ENCODE results near the gene FN3KRP. TPM values are rescaled to one million over a fixed set of nuclear protein-coding genes. Genes with fewer than 3 reads are reported as not detected.

FN3KRP gene
- total RNA-seq, 1 experiment from 2014 or later = 16.4 TPM

DNA sequence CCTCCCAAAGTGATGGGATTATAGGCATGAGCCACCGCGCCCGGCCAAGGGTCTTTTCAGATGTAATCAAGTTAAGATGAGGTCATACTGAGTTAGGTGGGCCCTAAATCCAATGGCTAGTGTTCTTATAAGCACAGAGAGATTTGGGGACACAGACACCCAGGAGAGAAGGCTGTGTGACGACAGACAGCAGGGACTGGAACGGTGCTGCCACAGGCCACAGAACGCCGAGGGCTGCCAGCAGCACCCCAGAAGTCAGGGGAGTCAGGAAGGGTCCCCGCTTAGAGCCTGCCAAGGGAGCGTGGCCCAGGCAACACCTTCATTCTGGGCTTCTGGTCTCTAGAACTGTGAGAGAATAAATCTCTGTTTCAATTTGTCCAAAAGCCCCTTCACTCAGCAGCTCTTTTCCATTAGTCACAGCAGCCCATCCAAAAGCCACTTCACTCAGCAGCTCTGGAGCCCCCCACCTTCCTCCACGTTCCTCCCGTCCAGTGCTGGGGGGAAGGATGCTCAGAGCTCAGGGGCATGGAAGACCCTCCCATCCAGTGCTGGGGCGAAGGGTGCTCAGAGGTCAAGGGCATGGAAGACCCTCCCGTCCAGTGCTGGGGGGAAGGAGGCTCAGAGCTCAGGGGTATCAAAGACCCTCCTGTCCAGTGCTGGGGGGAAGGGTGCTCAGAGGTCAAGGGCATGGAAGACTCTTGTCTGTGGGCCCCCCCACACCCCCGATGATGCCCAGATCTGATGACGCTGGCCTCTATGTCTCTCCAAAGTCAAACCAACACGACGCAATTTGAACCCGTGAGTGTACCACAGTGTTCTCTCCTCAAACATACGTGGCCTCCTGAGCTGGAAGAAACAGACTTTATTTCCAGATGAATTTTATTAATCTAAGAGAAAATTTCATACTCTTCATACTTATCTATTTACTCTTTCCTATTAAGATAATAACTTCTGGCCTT lies 29.9 kb upstream of the FN3KRP start:
- no peak for DNase-seq (ENCODE audit: extremely low read depth, low read depth)

DNA sequence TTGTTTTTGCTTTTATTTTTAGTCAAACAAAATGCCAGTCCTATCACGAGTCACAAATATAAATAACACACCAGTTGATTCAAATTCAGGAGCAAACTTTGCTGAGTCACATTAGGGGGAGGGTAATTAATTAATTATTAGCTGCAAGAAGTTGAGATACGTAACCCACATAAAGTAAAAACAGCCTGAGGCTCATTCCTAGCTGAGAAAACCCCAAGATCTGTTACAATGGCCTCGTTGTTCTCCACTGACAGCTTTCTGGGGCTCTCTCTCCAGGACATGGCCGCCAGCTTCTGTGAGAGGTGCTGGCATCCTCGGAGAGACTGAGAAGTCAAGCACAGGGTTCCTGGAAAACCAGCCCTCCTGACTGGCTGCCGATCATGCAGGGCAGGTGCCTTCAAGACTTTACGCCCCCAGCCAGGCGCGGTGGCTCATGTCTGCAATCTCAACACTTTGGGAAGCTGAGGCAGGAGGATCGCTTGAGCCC lies 29.1 kb upstream of the FN3KRP start:
- no peak for DNase-seq (ENCODE audit: extremely low read depth, low read depth)

DNA sequence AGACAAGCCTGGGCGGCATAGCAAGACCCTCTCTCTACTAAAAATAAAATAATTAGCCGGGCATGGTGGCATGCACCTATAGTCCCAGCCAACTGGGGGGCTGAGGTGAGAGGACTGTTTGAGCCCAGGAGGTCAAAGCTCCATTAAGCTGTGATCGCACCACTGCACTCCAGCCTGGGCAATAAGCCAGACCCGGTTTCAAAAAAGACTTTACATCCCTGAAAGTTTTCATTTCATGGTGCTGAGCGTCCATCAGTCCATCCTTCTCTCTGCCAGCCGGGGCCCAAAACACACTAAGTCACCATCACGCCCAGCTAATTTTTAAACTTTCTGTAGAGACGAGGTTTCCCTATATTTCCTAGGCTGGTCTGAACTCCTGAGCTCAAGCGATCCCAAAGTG lies 28.6 kb upstream of the FN3KRP start:
- no peak for DNase-seq (ENCODE audit: extremely low read depth, low read depth)

DNA sequence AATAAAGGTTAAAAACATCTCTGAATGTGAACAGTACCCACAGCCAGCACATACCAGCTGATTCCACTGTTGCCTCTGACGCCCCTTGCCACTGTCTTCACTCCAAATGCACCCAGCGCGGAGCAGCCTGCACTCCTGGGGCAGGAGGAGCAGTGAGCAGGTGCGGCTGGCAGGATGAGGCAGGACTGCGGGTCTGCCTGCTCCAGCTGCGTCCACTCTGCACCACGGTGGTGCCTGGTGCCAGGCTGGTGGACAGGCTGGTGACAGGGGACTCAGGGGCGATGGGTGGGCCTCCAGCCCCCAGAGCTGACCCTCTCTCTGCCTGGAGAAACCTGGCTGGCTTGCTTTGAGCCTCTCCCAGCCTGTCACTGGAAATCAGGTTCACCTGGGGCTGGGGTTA lies 27.4 kb upstream of the FN3KRP start:
- no peak for DNase-seq (ENCODE audit: extremely low read depth, low read depth)

DNA sequence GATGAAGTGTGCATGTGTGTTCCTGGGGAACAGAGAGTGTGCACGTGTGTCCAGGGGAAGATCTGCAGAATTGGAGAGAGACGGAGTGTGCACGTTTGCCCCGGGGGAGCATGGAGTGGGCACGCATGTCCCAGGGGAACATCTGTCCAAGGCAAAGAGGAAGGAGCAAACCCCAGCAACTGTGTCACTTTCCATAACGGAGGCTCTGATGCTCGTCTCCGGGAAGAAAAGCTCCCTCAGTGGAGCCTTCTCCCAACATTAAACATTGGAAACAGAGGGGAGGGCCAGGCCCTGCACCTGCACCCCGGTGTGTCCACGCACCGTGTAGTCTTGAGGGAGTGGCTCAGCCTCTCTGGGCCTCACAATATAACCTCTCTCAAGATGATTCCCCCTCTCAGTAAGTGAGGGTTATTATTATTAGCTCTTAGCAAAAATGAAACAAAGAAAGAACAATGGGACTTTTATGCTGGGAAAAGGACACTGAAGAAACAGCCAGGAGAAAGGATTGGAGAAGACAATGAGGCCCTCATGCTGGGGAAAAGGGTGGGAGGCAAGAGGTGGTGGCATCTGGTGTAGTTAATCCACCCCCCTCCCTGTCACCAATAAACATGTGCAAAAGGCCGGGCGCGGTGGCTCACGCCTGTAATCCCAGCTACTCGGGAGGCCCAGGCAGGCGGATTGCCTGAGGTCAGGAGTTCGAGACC lies 25.6 kb upstream of the FN3KRP start:
- DNase-seq (ENCODE audit: extremely low read depth, low read depth) = no peak

DNA sequence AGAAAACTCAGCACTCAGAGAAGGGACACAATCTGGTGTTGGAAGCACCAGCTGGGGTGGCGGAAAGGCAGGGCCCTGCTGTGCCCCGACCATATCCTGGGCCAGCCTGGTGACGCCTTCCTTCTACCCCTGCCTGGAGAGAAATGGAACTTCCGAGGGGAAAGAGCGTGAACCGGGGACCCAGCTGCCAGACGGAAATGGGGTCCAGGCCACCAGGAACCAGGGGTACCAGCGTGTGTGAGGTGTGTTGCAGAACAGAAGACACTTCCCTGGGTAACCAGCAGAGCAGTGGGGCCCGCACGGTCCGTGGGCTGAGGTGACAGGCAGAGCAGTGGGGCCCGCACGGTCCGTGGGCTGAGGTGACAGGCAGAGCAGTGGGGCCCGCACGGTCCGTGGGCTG lies 24.8 kb upstream of the FN3KRP start:
- no peak for DNase-seq (ENCODE audit: extremely low read depth, low read depth)

DNA sequence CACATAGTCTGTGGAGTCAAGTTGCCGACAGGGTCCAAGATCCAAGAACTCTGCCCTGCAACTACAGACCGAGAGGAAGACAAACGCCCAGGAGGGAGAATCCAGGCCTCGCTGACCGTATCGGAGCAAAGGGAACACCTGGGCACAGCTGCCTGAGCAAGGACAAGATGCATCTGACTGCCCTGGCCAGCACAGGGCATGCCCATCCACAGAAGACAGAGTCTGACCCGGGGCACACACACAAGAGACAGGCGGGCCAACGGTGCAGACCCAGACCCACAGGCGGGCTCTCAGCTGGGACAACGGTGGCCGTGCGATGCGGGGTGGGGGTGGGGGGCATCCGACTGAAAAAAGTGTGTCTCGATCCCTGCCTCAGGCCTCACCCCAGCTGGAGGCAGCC lies 24.2 kb upstream of the FN3KRP start:
- DNase-seq (ENCODE audit: extremely low read depth, low read depth) = no peak

DNA sequence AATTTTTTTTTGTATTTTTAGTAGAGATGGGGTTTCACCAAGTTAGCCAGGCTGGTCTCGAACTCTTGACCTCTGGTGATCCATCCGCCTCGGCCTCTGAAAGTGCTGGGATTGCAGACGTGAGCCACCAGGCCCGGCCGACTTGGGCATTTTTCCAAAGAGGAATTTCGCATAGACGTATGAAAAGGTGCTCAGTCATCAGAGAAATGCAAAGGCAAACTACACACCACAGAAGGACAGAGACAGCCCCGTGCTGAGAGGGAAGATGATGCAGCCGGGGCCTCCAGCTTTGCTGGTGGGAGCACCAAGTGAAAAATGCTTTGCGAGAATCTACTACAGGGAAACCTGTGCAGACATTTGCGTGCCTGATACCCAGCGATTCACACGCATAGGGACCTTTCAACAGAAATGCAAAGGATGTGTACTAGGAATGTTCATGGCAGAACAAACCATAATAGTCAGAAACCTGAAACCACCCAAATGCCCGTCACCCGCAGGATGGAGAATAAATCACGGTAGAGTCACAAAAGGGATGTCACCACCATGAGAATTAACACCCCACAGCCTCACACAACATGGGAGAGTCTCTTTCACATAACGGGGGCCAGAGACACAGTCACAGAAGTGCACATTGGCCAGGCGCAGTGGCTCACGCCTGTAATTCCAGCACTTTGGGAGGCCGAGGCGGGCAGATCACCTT lies 23.2 kb upstream of the FN3KRP start:
- peak; percentile 92 for DNase-seq (ENCODE audit: extremely low read depth, low read depth)

DNA sequence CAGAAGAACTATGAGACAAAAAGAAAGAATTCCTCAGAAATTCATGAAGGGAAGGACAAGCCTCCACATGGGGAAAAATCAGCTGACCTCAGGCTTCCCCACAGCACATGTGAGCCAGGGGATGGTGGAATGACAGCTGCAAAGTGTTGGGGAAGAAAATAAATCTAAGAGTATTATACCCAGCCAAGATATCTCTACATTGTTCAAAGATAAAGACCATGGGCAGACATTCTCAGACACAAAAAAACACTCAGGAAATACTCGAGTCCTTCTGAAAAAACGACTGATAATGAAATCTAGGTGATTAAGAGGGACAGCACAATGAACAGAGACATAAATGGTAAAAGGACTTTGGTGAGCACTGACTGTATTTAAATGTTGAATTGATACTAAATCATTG lies 21.9 kb upstream of the FN3KRP start:
- DNase-seq (ENCODE audit: extremely low read depth, low read depth) = no peak

DNA sequence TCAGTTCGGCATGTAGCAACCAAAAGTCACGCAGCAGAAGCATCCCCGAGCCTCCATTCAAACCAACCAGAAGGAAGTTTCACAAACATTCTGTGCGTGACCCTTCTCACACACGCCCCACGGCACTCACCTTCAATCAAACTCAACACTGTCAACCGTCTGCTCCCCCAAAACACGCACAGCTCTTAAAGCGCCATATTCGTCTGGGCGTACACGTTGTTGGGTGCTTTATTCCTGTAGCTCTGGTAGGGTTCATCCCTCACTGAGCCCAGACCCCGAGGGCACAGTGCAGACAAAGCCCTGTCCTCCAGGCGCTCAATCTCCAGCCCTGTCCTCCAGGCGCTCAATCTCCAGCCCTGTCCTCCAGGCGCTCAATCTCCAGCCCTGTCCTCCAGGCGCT lies 20.2 kb upstream of the FN3KRP start:
- DNase-seq (ENCODE audit: extremely low read depth, low read depth) = no peak

DNA sequence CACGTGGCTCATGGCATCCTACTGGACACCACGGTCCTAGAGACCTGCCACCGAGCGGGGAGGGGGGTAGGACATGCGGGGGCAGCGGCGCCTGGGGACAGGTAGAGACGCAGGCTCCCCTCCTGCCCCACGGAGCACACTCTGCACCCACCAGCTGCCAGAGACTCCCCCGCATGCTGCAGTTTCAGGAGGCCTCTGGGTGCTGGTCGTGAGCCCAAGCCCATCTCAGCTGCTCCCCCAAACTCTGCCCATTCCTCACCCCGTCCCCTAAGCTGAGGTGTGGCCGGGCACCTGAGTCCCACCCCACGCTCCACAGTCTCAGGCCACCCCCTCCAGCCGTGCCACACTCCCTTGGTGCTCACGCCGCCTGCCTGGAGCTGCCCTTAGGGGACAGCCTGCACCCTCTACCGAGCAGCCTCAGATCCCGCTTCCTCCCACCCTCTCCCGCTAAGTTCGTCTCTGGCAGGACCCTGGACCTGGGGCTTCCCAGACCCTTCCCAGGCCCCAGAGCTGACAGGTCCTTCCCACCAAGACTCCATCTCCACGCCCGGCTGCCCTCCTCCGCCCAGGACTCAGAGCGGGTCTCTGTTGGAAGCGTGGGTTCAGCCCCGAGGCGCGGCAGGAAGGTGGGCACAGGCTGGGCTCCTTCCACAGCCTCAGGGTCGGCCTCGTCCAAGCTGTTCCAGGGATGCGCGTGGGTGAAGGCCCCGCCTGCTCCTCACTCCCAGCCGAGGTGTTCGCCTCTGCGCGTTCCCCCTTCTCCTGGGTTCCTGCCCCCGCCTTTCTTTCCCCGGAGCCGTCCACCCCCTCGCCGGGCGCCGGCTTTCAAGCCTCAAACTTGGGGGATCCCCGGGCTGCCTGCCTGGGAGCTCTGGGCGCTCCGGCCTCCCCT lies 19.3 kb upstream of the FN3KRP start:
- no peak for DNase-seq (ENCODE audit: extremely low read depth, low read depth)

DNA sequence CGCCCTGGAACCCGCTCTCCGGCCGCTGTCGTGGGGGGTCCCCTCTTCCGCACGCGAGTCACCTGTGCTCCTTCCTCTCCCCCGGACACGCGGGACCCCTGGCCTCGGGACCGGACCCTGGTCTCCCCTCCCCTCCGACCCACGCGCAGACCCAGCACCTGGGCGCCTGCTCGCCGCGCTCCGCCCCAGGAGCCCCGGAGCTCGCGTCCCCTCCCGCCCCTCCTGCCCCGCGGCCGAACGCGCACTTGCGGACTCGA lies 18.8 kb upstream of the FN3KRP start:
- DNase-seq (ENCODE audit: extremely low read depth, low read depth) = no peak

DNA sequence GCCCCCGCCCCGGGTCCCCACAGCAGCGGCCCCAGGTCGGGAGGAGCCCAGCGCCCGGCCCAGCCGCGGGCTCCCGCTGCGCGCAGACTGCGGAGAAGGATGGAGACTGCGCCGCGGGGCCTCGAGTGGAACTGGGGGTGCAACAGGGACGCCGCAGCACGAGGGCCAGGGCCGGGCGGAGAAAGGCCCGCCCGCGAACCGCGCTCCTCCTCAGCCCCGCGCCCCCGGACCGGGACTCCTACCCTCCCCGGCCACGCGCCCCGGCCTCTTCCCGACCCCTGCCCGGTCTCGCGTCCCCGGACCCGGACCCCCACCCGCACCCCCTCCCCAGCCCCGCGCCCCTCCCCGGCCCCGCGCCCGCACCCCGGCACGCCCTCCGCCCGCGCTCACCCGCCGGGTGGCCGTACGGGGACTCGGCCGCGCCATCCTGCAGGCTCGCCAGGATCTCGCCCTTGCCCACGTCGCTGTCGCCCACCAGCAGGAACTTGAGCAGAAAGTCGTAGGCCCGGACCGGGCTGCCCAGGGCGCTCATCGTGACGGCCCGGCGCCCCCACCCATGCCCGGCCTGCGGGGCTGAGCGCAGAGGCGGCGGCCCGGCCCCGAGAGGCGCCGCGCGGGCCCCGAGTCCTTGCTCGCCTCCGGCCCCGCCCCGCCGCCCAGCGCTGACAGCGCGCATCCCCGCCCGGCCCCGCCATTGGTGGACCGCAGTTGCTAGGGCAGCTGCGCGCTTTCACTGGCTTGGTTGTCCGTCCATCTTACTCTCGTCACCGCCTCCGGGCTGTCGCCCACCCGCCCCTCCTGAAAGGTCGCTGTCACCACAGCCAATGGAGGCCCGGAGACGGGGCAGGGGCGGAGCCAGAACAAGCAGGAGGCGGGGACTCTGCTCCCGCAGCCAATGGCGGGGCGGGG lies 18.2 kb upstream of the FN3KRP start, which contains the start of gene RAB40B:
TSS of gene RAB40B (minus strand) at position 634 of the 909 bp plus-strand sequence. CDS start at position 532, 102 bp downstream.
- DNase-seq (ENCODE audit: extremely low read depth, low read depth) = peak; percentile 97

DNA sequence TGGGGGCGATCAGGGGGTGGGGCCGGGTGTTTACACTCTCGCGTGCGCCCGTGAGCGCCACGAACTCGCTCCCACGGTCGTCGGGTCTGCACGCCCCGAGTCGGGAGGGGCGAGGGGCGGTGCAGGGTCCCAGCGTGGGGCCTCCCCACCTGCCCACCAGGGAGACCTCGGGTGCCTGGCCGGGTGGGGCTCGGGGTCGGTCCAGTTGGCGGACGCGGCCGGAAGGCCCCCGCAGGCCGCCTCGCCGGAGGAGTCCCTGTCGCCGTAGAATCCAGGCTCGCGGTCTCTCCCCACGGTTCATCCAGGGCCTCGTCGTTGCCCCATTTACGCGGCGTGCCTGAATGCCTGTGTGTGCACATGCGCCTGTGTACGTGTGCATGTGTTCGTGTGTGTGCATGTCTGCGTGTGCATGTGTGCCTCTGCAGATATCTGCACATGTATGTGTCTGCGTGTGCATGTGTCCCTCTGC lies 17.5 kb upstream of the FN3KRP start:
- DNase-seq (ENCODE audit: extremely low read depth, low read depth) = no peak

DNA sequence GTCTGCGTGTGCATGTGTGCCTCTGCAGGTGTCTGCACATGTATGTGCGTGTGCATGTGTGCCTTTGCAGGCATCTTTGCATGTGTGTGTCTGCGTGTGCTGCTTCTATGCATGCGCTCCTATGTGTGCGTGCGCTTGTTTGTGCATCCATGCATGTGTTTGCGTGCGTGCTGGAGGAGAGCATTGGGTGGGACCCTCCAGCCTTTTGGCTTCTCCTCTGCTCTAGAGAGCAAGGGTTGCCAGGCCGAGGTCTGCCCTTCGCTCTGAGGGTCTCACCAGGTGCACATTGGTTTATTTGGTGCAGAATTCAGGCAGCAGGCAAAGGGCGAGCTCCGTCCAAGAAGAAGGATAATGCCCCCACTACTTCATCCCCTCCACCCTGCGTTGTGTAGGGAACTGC lies 17.0 kb upstream of the FN3KRP start:
- DNase-seq (ENCODE audit: extremely low read depth, low read depth) = no peak

DNA sequence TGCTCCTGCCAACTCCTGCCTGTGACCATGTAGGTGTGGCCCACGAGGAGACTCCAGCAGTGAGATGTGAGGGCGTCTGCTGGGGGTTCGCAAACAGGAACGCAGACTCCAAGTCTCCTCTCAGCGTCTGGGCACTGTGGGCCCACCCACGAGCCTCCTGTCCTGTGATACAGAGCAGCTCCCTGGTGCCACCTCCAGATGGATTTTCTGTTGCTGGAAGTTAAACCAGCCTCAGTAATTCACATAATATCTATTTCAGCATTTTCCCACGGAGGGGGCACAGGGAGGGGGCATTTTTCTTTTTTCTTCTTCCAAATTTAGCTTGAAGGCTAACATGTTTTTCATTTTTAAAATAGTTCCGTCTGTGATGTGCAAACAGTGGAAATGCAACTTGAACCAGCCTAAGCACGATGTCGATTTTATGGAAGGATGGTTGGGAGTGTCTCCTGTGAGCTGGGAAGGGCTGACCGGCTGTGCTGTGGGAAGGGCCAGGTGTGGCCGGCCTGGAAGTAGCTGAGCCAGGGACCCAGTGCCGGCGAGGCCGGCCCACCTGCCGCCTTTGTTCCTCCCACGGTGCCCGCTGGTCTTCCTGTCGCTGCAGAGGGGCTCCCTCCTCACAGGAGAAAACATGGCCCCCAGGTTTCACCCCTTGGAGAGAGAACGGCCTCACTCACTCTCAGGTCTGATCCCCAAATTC lies 14.1 kb upstream of the FN3KRP start:
- no peak for DNase-seq (ENCODE audit: extremely low read depth, low read depth)

DNA sequence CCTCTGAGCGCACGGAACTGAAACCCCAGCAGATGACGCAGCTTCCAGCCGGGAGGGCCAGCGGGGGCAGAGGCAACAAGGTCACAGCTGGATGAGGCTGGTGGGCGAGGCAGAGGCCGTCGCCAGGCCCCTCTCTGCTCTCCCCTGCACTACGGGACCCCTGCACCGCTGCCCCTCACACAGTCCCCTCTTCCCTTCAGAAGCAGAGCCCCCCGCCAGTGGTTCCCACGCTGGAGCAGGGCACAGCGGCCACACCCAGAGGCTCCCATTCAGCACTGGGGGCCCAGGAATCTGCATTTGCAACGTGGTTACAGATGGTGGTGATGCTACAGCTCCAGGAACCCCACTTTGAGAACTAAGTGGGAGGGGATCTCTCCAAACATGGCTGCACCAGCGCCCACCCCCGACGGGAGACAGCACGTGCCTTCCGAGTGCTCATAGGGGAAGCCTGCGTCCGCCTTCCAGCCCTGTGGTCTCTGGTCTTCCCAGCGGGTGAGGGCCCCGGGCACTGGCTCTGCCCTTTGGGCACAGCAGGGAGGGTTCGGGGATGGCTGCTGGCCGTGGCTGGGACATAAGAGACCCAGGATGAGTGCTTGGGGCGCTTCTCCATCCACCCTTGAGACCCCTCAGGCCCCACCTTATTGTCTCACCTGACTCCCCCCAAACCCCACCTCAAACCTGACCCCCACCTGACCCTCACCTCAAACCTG lies 13.3 kb upstream of the FN3KRP start:
- no peak for DNase-seq (ENCODE audit: extremely low read depth, low read depth)

Measured in NCI-H460 (cell line).